ENCODE results near the gene RAD9B. TPM values are rescaled to one million over a fixed set of nuclear protein-coding genes. Genes with fewer than 3 reads are reported as not detected.
A peak's percentile ranks its signal among the peaks of the same experiment; 100 is the strongest.

Gene RAD9B
- total and polyA plus RNA-seq, 9 of the 15 experiments (the other 6 are each of a cell fraction or from before 2014, with no cell fraction given): 0.05 to 0.83 (median 0.32) TPM

- H3K9ac ChIP-seq (ENCODE audit: insufficient read depth in 1 of 2, low read depth in 2 of 2, low read length in 2 of 2): peak within 1 kb of the TSS; percentile 89 to 99
- H3K9me3 ChIP-seq (replicated peaks; ENCODE audit: control insufficient read depth, insufficient read depth, low read depth, low read length): no peaks in the 10 kb centered on the region
- no peaks in the 10 kb centered on the region for H3K9me1 ChIP-seq (ENCODE audit: control insufficient read depth, insufficient read depth, low read length)
- in situ Hi-C loops (cut with MboI) (loop anchor here (5.0 kb wide), 1 partner anchor 139 kb away; no protein-coding TSS in a partner anchor), intact Hi-C loops (cut with micrococcal nuclease) (loop anchor here (1.0 to 2.0 kb wide), 3 partner anchors 18 to 132 kb away; partner anchors contain the start of genes ARPC3, RAD9B and VPS29)
- peak within 1 kb of the TSS; percentile 94 for H3K4me2 ChIP-seq (ENCODE audit: insufficient read depth, low read length)
- no peaks in the 10 kb centered on the region; the same call in 1 of the 2 replicates for H4K20me1 ChIP-seq (replicated peaks; ENCODE audit: control insufficient read depth, insufficient read depth, low read length)
- FAIRE-seq (peak; percentile 99), DNase-seq (ENCODE audit: extremely low read depth in 1 of 4, low spot score in 3 of 4) (peak; percentile 89 to 99 (median 93)), ATAC-seq (peak; percentile 89)
- peak within 1 kb of the TSS; percentile 97 for H2AFZ ChIP-seq (ENCODE audit: low read depth, low read length)
- ChIA-PET CTCF (ENCODE audit: low intra/inter-chr PET ratio) (interaction anchor here (0.5 to 3.0 kb wide), 3 partner anchors 132 to 227 kb away, joined by 4 to 15 read pairs (median 5); no protein-coding TSS in a partner anchor), POLR2A (interaction anchor here (0.6 to 3.1 kb wide), 21 partner anchors 9 to 591 kb away, joined by 3 to 22 read pairs (median 3); partner anchors contain the start of genes ARPC3, RAD9B, TCTN1 and VPS29)
- 1% methylated on average over 62 of the region's 78 CpGs for whole genome bisulfite sequencing (ENCODE audit: insufficient coverage, low coverage, missing lambda C conversion rate)
- H3K79me2 ChIP-seq (ENCODE audit: control insufficient read depth, insufficient read depth, low read length): peaks cover 61% of the 10 kb centered on the region
- no peaks in the 10 kb centered on the region for H3K27me3 ChIP-seq (ENCODE audit: control insufficient read depth in 2 of 2, insufficient read depth in 2 of 2, low read length in 2 of 2)
- H3K36me3 ChIP-seq (ENCODE audit: control insufficient read depth, insufficient read depth, low read length): peaks cover 29% of the 10 kb centered on the region; the same call in 2 of the 3 replicates
- peak within 1 kb of the TSS; percentile 59 for H3K4me3 ChIP-seq
- peak within 1 kb of the TSS; percentile 97 for H3K27ac ChIP-seq (ENCODE audit: extremely low read depth, low read depth, low read length)
- no TSS peak for BruUV-seq (replicated peaks)
- H3K4me1 ChIP-seq (replicated peaks in 1 of 2; ENCODE audit: control insufficient read depth in 2 of 2, insufficient read depth in 2 of 2, low read length in 2 of 2): peaks cover 25 to 30% of the 10 kb centered on the region in 2 experiments; a peak in 4 of 5 replicates
- no peak; a peak in 1 of 4 replicates for TF ChIP-seq FOXK2 (conservative IDR thresholded peaks at IDR 0.05 in 1 of 2, IDR thresholded peaks at IDR 0.05 in 1 of 2; ENCODE audit: low read depth in 2 of 2)
- TF ChIP-seq ETV6 (IDR thresholded peaks at IDR 0.05; ENCODE audit: borderline replicate concordance in 1 of 2, low read depth in 2 of 2, low read length in 1 of 2): 0 out of 4 replicates have a peak, but pooled peaks of 1 of the 2 experiments have one; percentile 30
- no peak for TF ChIP-seq ETV6 (CRISPR knock-in tag; IDR thresholded peaks at IDR 0.05; ENCODE audit: borderline replicate concordance)
- TF ChIP-seq HDAC1 (IDR thresholded peaks at IDR 0.05): peak in 1 of 2 experiments; percentile 59; a peak in 1 of 4 replicates
- TF ChIP-seq ZNF561 (CRISPR knock-in tag; conservative IDR thresholded peaks at IDR 0.05): no peak
- peak; percentile 94 for TF ChIP-seq VEZF1 (CRISPR knock-in tag; IDR thresholded peaks at IDR 0.05)
- 0 out of 2 replicates have a peak, but pooled peaks have one; percentile 23 for TF ChIP-seq ATF2 (CRISPR knock-in tag; IDR thresholded peaks at IDR 0.05)
- TF ChIP-seq ILK (tag; IDR thresholded peaks at IDR 0.05; ENCODE audit: borderline replicate concordance, low read depth): no peak
- no peak for TF ChIP-seq RBM34 (IDR thresholded peaks at IDR 0.05; ENCODE audit: borderline replicate concordance, insufficient read depth, low read length)
- TF ChIP-seq ZNF77 (CRISPR knock-in tag; IDR thresholded peaks at IDR 0.05): no peak
- peak; percentile 84; the same call in 1 of the 2 replicates for TF ChIP-seq FOXP4 (CRISPR knock-in tag; IDR thresholded peaks at IDR 0.05; ENCODE audit: borderline replicate concordance)
- TF ChIP-seq ELK3 (CRISPR knock-in tag; IDR thresholded peaks at IDR 0.05): no peak
- no peak for TF ChIP-seq ZKSCAN8 (CRISPR knock-in tag; IDR thresholded peaks at IDR 0.05)
Measured at GRCh38 chr12:110468214-110469048, 33.7 kb upstream of the RAD9B start, which contains the start of the genes FAM216A and GPN3. FAM216A (plus strand) TSS chr12:110468845; CDS start chr12:110468876, 31 bp downstream. GPN3 (minus strand) TSS chr12:110468257; CDS start chr12:110468203, 54 bp downstream.

Data from K562 (cell line).